Measurements from ENCODE around the gene TFPT. TPM values are rescaled to one million over a fixed set of nuclear protein-coding genes. Genes with fewer than 3 reads are reported as not detected.

Gene TFPT
- total RNA-seq, 2 donors from 2014 or later = 15.9 to 17.2 TPM

GRCh38 chr19:54094426-54095000 lies 20.9 kb downstream of the TFPT start:
- no peaks in the 10 kb centered on the region for H3K36me3 ChIP-seq
- H3K4me3 ChIP-seq = no peak overlapping the region
- no peak overlapping the region for H3K27ac ChIP-seq
- no peak overlapping the region for H3K9ac ChIP-seq (ENCODE audit: low read depth in 2 of 2, low read length in 2 of 2)
- no peaks in the 10 kb centered on the region for H3K9me3 ChIP-seq
- TF ChIP-seq CTCF (IDR thresholded peaks at IDR 0.05) = no peak
- intact Hi-C loops (cut with DNase I) = no loop called here
- no peaks in the 10 kb centered on the region for H3K4me1 ChIP-seq
- DNase-seq = no peak
- H3K27me3 ChIP-seq = no peaks in the 10 kb centered on the region

- H3K9ac ChIP-seq (ENCODE audit: low read depth in 2 of 2, low read length in 2 of 2) = no peak overlapping the region
- H3K4me1 ChIP-seq = no peaks in the 10 kb centered on the region
- no peaks in the 10 kb centered on the region for H3K27me3 ChIP-seq
- H3K27ac ChIP-seq = no peak overlapping the region
- no peak for TF ChIP-seq CTCF (IDR thresholded peaks at IDR 0.05)
- DNase-seq = no peak
- H3K4me3 ChIP-seq = no peak overlapping the region
- intact Hi-C loops (cut with DNase I) = no loop called here
- no peaks in the 10 kb centered on the region for H3K36me3 ChIP-seq
- no peaks in the 10 kb centered on the region for H3K9me3 ChIP-seq
Measured at GRCh38 chr19:54084410-54084809, 31.0 kb downstream of the TFPT start.

- H3K27me3 ChIP-seq = no peaks in the 10 kb centered on the region
- H3K4me3 ChIP-seq = no peak within 1 kb of the TSS
- intact Hi-C loops (cut with DNase I) = no loop called here
- no peaks in the 10 kb centered on the region for H3K36me3 ChIP-seq
- no peak for TF ChIP-seq CTCF (IDR thresholded peaks at IDR 0.05)
- no peaks in the 10 kb centered on the region for H3K9me3 ChIP-seq
- H3K4me1 ChIP-seq = no peaks in the 10 kb centered on the region
- no peak within 1 kb of the TSS for H3K27ac ChIP-seq
- H3K9ac ChIP-seq (ENCODE audit: low read depth in 2 of 2, low read length in 2 of 2) = no peak within 1 kb of the TSS
- DNase-seq = no peak
Measured at GRCh38 chr19:54081032-54081431, 34.4 kb downstream of the TFPT start, which contains the start of gene TARM1. TARM1 (minus strand) TSS chr19:54081365; CDS start chr19:54081340, 25 bp downstream.

- no peaks in the 10 kb centered on the region for H3K9me3 ChIP-seq
- no peak for TF ChIP-seq CTCF (IDR thresholded peaks at IDR 0.05)
Measured at GRCh38 chr19:54077334-54077733, 38.1 kb downstream of the TFPT start.

GRCh38 chr19:54074851-54075250 lies 40.6 kb downstream of the TFPT start:
- H3K9ac ChIP-seq (ENCODE audit: low read depth in 2 of 2, low read length in 2 of 2) = no peak overlapping the region
- H3K36me3 ChIP-seq = no peaks in the 10 kb centered on the region
- H3K27me3 ChIP-seq = no peaks in the 10 kb centered on the region
- H3K9me3 ChIP-seq = no peaks in the 10 kb centered on the region
- no peak for TF ChIP-seq CTCF (IDR thresholded peaks at IDR 0.05)
- no peak overlapping the region for H3K4me3 ChIP-seq
- no peak overlapping the region for H3K27ac ChIP-seq
- H3K4me1 ChIP-seq = no peaks in the 10 kb centered on the region
- no peak for DNase-seq
- intact Hi-C loops (cut with DNase I) = no loop called here

More at GRCh38 chr19:54077334-54077733, 38.1 kb downstream of the TFPT start:
- DNase-seq = no peak
- intact Hi-C loops (cut with DNase I) = no loop called here
- Histone ChIP-seq H3K4me1 (no peaks in the 10 kb centered on the region), H3K4me3 (no peak overlapping the region), H3K27ac (no peak overlapping the region), H3K36me3 (no peaks in the 10 kb centered on the region), H3K27me3 (no peaks in the 10 kb centered on the region), H3K9ac (ENCODE audit: low read depth in 2 of 2, low read length in 2 of 2) (no peak overlapping the region)
